GM12874 (cell line): Measurements from ENCODE around the gene MYO15B.

Source experiments
- TF ChIP-seq, protein P1 (sequence below): IDR thresholded peaks from 2 replicates; pipeline ENCODE4 v1.5.1; 2011; ENCODE audit warnings: low read depth, mild to moderate bottlenecking, control low read depth, low read length, moderate library complexity; ENCODE audit not compliant: insufficient read depth

Gene MYO15B

GRCh38 chr17:75634754-75635609 lies 47.4 kb downstream of the MYO15B start:
- TF ChIP-seq, protein P1, sequence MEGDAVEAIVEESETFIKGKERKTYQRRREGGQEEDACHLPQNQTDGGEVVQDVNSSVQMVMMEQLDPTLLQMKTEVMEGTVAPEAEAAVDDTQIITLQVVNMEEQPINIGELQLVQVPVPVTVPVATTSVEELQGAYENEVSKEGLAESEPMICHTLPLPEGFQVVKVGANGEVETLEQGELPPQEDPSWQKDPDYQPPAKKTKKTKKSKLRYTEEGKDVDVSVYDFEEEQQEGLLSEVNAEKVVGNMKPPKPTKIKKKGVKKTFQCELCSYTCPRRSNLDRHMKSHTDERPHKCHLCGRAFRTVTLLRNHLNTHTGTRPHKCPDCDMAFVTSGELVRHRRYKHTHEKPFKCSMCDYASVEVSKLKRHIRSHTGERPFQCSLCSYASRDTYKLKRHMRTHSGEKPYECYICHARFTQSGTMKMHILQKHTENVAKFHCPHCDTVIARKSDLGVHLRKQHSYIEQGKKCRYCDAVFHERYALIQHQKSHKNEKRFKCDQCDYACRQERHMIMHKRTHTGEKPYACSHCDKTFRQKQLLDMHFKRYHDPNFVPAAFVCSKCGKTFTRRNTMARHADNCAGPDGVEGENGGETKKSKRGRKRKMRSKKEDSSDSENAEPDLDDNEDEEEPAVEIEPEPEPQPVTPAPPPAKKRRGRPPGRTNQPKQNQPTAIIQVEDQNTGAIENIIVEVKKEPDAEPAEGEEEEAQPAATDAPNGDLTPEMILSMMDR, result no peak

DNA sequence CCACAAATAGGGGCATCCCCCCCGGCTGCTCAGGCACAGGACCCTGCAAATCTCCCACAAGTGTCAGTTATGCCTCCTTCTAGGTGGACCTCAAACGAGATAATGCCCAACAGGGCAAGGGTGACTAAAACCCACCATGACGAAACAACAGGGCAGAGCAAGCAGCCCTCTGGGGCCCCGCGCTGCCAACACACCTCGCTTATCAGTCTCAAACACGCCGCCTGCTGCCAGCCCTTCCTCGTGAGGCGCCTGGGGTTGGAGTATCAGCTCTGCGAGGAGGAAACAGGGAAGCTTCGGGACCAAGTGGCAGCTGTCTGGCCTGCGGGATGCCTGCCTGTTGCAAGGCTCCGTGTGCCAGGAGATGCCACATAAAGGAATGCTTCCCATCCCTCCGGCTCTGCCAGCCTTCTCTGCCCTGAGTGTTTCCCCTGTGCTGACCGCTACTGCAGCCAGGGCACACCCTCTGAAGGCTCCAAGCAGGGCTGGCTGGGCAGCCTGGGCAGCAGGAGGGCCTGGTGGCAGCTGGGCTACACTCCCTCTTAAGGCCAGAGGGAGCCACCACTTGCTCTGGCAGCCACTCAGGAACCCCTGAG lies 48.1 kb downstream of the MYO15B start:
- TF ChIP-seq, protein P1, result no peak

- TF ChIP-seq, protein P1, result no peak
Observed at GRCh38 chr17:75636381-75637142, 49.0 kb downstream of the MYO15B start.

DNA sequence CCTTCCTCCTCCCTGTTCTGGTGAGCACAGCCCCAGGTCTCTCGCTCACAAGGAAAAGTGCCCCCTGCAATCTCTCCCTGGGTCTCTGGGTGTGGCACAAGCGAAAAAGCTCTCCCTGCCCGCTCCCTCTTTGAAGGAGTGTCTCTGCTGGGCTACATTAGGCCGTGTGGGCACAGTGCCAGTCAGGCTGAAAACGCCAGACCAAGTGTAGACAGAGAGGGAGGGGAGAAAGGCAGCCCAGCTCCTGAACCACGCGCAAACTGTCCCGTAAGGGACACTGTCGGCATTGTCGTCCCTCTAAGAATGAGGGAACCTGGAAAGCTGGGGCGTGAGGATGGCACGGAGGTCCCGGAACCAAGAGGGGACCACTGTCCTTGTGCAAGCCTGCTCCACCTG lies 49.5 kb downstream of the MYO15B start:
- TF ChIP-seq, protein P1, result no peak

DNA sequence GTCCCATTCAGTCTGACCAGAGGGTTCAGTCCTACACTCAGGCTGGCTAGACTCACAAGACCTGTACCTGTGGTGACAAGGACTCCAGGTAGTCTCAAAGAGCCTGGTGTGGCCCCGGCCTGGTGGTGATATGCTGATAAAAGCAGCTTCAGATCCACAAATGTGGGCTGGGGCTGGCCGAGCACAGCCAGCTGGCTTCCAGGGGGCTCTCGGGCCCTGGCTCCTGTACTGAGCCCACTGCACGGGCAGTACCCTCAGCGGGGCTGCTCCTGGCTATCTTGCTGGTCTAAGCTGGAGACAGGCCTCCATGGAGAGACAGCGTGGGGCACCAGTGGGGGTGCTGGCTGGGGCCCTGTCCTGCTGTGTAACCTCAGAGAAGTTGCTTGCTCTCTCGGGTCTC lies 50.0 kb downstream of the MYO15B start:
- TF ChIP-seq, protein P1, result no peak

DNA sequence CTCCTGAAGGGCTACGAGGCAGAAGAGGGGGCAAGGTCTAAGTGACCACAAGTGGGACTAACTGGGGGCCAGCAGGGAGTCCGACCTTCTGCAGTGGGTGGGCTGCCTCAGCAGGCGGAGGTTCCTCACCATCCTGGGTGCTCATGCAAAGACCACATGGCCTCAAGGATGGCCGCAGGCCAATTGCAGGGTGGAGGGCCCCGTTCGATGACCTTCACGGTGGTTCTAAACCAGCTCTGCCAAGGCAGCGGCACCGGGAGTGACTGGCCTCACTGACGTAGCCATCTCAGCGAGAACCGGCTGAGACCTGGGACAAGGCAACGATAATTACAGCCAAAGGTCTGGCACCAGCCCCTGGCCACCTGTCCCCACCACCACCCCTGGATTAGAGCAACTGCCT lies 51.3 kb downstream of the MYO15B start:
- TF ChIP-seq, protein P1, result no peak

GRCh38 chr17:75639327-75639726 lies 51.7 kb downstream of the MYO15B start:
- TF ChIP-seq, protein P1, result no peak
